ENCODE measurements around the gene CHCHD6. TPM values are rescaled to one million over a fixed set of nuclear protein-coding genes. Genes with fewer than 3 reads are reported as not detected.

Gene CHCHD6
- total RNA-seq, 2 experiments from 2014 or later = 12.7 to 13.1 TPM

- Mint-ChIP-seq H3K9me3 (no peaks in the 10 kb centered on the region), H3K4me3 (no peak overlapping the region), H3K27me3 (no peaks in the 10 kb centered on the region), H3K4me1 (ENCODE audit: low read depth) (no peaks in the 10 kb centered on the region), H3K36me3 (no peaks in the 10 kb centered on the region), H3K27ac (no peak overlapping the region)
- POLR2A ChIA-PET = no interaction called here
- intact Hi-C loops (cut with micrococcal nuclease) = no loop called here
- CTCF ChIA-PET = interaction anchor here (1.1 to 1.5 kb wide), 2 partner anchors 15 to 248 kb away, joined by 3 read pairs; no protein-coding TSS in a partner anchor
- DNase-seq = no peak
Observed at GRCh38 chr3:127000119-127000518, 296.1 kb downstream of the CHCHD6 start.

- no peaks in the 10 kb centered on the region for H3K9me3 Mint-ChIP-seq
- intact Hi-C loops (cut with micrococcal nuclease) = no loop called here
- no peaks in the 10 kb centered on the region for H3K36me3 Mint-ChIP-seq
- no peak overlapping the region for H3K27ac Mint-ChIP-seq
- H3K27me3 Mint-ChIP-seq = no peaks in the 10 kb centered on the region
- H3K4me3 Mint-ChIP-seq = no peak overlapping the region
- H3K4me1 Mint-ChIP-seq (ENCODE audit: low read depth) = no peaks in the 10 kb centered on the region
- POLR2A ChIA-PET = no interaction called here
- CTCF ChIA-PET = interaction anchor here (1.1 to 1.5 kb wide), 2 partner anchors 15 to 249 kb away, joined by 3 read pairs; no protein-coding TSS in a partner anchor
- no peak for DNase-seq
Observed at GRCh38 chr3:127000761-127001160, 296.7 kb downstream of the CHCHD6 start.

GRCh38 chr3:127001486-127002194, 297.6 kb downstream of the CHCHD6 start:
- H3K4me3 Mint-ChIP-seq = no peak overlapping the region
- H3K27me3 Mint-ChIP-seq = no peaks in the 10 kb centered on the region
- ChIA-PET POLR2A (no interaction called here), CTCF (interaction anchor here (1.5 kb wide), 1 partner anchor 250 kb away, joined by 3 read pairs; no protein-coding TSS in a partner anchor)
- no peak for DNase-seq
- no peaks in the 10 kb centered on the region for H3K36me3 Mint-ChIP-seq
- intact Hi-C loops (cut with micrococcal nuclease) = no loop called here
- no peak overlapping the region for H3K27ac Mint-ChIP-seq
- no peaks in the 10 kb centered on the region for H3K4me1 Mint-ChIP-seq (ENCODE audit: low read depth)
- no peaks in the 10 kb centered on the region for H3K9me3 Mint-ChIP-seq

- Mint-ChIP-seq H3K4me1 (ENCODE audit: low read depth) (no peaks in the 10 kb centered on the region), H3K27me3 (no peaks in the 10 kb centered on the region), H3K27ac (no peak overlapping the region), H3K36me3 (no peaks in the 10 kb centered on the region), H3K4me3 (no peak overlapping the region), H3K9me3 (no peaks in the 10 kb centered on the region)
- intact Hi-C loops (cut with micrococcal nuclease) = no loop called here
- POLR2A ChIA-PET = no interaction called here
- CTCF ChIA-PET = no interaction called here
- DNase-seq = no peak
Observed at GRCh38 chr3:127002195-127003174, 298.4 kb downstream of the CHCHD6 start.

- DNase-seq = no peak
- H3K4me1 Mint-ChIP-seq (ENCODE audit: low read depth) = no peaks in the 10 kb centered on the region
- no peaks in the 10 kb centered on the region for H3K36me3 Mint-ChIP-seq
- POLR2A ChIA-PET = no interaction called here
- intact Hi-C loops (cut with micrococcal nuclease) = no loop called here
- no peaks in the 10 kb centered on the region for H3K9me3 Mint-ChIP-seq
- CTCF ChIA-PET = no interaction called here
- H3K4me3 Mint-ChIP-seq = no peak overlapping the region
- H3K27me3 Mint-ChIP-seq = no peaks in the 10 kb centered on the region
- H3K27ac Mint-ChIP-seq = no peak overlapping the region
Observed at GRCh38 chr3:127003175-127003555, 299.1 kb downstream of the CHCHD6 start.

- Mint-ChIP-seq H3K27me3 (no peaks in the 10 kb centered on the region), H3K4me3 (no peak overlapping the region), H3K36me3 (no peaks in the 10 kb centered on the region), H3K27ac (no peak overlapping the region), H3K4me1 (ENCODE audit: low read depth) (no peaks in the 10 kb centered on the region), H3K9me3 (no peaks in the 10 kb centered on the region)
- DNase-seq = no peak
- CTCF ChIA-PET = no interaction called here
- POLR2A ChIA-PET = no interaction called here
- intact Hi-C loops (cut with micrococcal nuclease) = no loop called here
Observed at GRCh38 chr3:127003601-127004280, 299.7 kb downstream of the CHCHD6 start.

- intact Hi-C loops (cut with micrococcal nuclease) = no loop called here
- ChIA-PET POLR2A (no interaction called here), CTCF (no interaction called here)
- Mint-ChIP-seq H3K4me3 (no peak overlapping the region), H3K9me3 (no peaks in the 10 kb centered on the region), H3K27me3 (no peaks in the 10 kb centered on the region), H3K36me3 (no peaks in the 10 kb centered on the region), H3K27ac (no peak overlapping the region), H3K4me1 (ENCODE audit: low read depth) (no peaks in the 10 kb centered on the region)
- DNase-seq = no peak
Observed at GRCh38 chr3:127004641-127005397, 300.8 kb downstream of the CHCHD6 start.

GRCh38 chr3:127005864-127006500, 301.9 kb downstream of the CHCHD6 start:
- Mint-ChIP-seq H3K4me1 (ENCODE audit: low read depth) (no peaks in the 10 kb centered on the region), H3K27me3 (no peaks in the 10 kb centered on the region), H3K27ac (no peak overlapping the region), H3K4me3 (no peak overlapping the region), H3K9me3 (no peaks in the 10 kb centered on the region), H3K36me3 (no peaks in the 10 kb centered on the region)
- DNase-seq = no peak
- CTCF ChIA-PET = no interaction called here
- intact Hi-C loops (cut with micrococcal nuclease) = no loop called here
- POLR2A ChIA-PET = no interaction called here

GRCh38 chr3:127006781-127007436, 302.9 kb downstream of the CHCHD6 start:
- no peak for DNase-seq
- H3K27me3 Mint-ChIP-seq = no peaks in the 10 kb centered on the region
- H3K4me1 Mint-ChIP-seq (ENCODE audit: low read depth) = no peaks in the 10 kb centered on the region
- H3K36me3 Mint-ChIP-seq = no peaks in the 10 kb centered on the region
- no peak overlapping the region for H3K4me3 Mint-ChIP-seq
- no peaks in the 10 kb centered on the region for H3K9me3 Mint-ChIP-seq
- ChIA-PET POLR2A (no interaction called here), CTCF (no interaction called here)
- no peak overlapping the region for H3K27ac Mint-ChIP-seq
- intact Hi-C loops (cut with micrococcal nuclease) = no loop called here

GRCh38 chr3:127008236-127008635, 304.2 kb downstream of the CHCHD6 start:
- Mint-ChIP-seq H3K36me3 (no peaks in the 10 kb centered on the region), H3K4me3 (no peak overlapping the region), H3K27ac (no peak overlapping the region), H3K4me1 (ENCODE audit: low read depth) (no peaks in the 10 kb centered on the region), H3K27me3 (no peaks in the 10 kb centered on the region), H3K9me3 (no peaks in the 10 kb centered on the region)
- ChIA-PET POLR2A (no interaction called here), CTCF (no interaction called here)
- no peak for DNase-seq
- intact Hi-C loops (cut with micrococcal nuclease) = no loop called here

- no peaks in the 10 kb centered on the region for H3K27me3 Mint-ChIP-seq
- H3K27ac Mint-ChIP-seq = no peak overlapping the region
- H3K9me3 Mint-ChIP-seq = no peaks in the 10 kb centered on the region
- no peak overlapping the region for H3K4me3 Mint-ChIP-seq
- ChIA-PET POLR2A (interaction anchor here (1.0 kb wide), 1 partner anchor 48 kb away, joined by 3 read pairs; no protein-coding TSS in a partner anchor), CTCF (no interaction called here)
- H3K36me3 Mint-ChIP-seq = peaks cover 3% of the 10 kb centered on the region
- H3K4me1 Mint-ChIP-seq (ENCODE audit: low read depth) = no peaks in the 10 kb centered on the region
- intact Hi-C loops (cut with micrococcal nuclease) = no loop called here
- no peak for DNase-seq
Observed at GRCh38 chr3:127009531-127009930, 305.5 kb downstream of the CHCHD6 start.
